ENCODE data around the gene CLEC7A.

The CLEC7A gene

DNA sequence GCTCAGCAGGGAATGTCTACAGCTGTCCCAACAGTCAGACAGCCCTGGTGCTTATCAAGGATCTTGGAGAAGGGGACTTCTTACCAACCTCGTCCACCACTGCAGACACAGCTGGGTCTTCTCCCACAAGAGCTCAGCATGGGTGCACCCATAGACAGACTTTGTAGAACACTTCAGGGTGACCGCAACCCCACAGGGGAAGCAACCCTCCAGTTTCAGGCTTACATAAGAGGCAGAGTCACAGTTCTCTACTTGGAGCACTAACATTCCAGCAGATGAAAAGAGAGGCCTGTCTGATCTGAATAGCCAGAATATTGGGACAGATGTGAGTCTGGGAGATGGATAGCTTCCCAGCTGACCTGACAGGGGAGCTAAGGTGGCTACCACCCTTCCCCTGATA, 27.7 kb downstream of the CLEC7A start:
- H3K27me3 ChIP-seq: no peaks in the 10 kb centered on the region
- peaks cover 11 to 16% of the 10 kb centered on the region in 2 experiments for H3K4me1 ChIP-seq (ENCODE audit: control insufficient read depth in 1 of 2, insufficient read depth in 1 of 2, low read depth in 1 of 2, low read length in 1 of 2)
- no peaks in the 10 kb centered on the region for H3K9me3 ChIP-seq
- H3K36me3 ChIP-seq: no peaks in the 10 kb centered on the region
- TF ChIP-seq, protein P1, sequence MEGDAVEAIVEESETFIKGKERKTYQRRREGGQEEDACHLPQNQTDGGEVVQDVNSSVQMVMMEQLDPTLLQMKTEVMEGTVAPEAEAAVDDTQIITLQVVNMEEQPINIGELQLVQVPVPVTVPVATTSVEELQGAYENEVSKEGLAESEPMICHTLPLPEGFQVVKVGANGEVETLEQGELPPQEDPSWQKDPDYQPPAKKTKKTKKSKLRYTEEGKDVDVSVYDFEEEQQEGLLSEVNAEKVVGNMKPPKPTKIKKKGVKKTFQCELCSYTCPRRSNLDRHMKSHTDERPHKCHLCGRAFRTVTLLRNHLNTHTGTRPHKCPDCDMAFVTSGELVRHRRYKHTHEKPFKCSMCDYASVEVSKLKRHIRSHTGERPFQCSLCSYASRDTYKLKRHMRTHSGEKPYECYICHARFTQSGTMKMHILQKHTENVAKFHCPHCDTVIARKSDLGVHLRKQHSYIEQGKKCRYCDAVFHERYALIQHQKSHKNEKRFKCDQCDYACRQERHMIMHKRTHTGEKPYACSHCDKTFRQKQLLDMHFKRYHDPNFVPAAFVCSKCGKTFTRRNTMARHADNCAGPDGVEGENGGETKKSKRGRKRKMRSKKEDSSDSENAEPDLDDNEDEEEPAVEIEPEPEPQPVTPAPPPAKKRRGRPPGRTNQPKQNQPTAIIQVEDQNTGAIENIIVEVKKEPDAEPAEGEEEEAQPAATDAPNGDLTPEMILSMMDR (IDR thresholded peaks at IDR 0.05): no peak
- H3K27ac ChIP-seq: peak overlapping the region; percentile 68
- no peak overlapping the region for H3K4me3 ChIP-seq (ENCODE audit: low read depth in 1 of 2, low read length in 1 of 2)

DNA sequence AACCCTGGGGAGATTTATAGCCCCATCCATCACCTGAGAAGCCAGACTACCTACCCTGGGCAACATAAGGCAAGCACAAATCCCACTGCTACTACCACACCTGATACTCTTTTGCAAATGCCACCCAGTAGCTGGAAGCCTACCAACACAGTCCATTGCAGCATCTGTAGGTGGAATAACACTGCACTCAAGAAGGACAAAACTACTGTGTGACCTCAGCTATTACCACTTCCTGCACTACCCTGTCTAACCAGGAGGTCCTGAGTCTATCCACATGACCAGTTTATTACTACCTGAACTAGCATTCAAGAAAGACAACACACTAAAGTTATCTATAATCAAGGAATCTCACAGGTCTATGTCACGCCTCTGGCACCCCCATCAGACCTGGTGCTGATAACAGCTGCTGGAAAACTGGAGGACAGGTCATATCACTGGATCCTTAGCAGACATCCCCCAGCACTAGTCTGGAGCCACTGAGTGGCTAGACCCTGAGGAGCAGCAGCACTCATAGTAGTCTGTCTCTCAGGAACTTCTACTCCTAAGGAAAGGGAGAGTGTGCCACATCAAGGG, 28.3 kb downstream of the CLEC7A start:
- no peaks in the 10 kb centered on the region for H3K27me3 ChIP-seq
- H3K4me3 ChIP-seq (ENCODE audit: low read depth in 1 of 2, low read length in 1 of 2): no peak overlapping the region
- peaks cover 12 to 18% of the 10 kb centered on the region in 2 experiments for H3K4me1 ChIP-seq (ENCODE audit: control insufficient read depth in 1 of 2, insufficient read depth in 1 of 2, low read depth in 1 of 2, low read length in 1 of 2)
- H3K9me3 ChIP-seq: no peaks in the 10 kb centered on the region
- no peaks in the 10 kb centered on the region for H3K36me3 ChIP-seq
- TF ChIP-seq, protein P1 (IDR thresholded peaks at IDR 0.05): no peak
- H3K27ac ChIP-seq: peak overlapping the region; percentile 68

DNA sequence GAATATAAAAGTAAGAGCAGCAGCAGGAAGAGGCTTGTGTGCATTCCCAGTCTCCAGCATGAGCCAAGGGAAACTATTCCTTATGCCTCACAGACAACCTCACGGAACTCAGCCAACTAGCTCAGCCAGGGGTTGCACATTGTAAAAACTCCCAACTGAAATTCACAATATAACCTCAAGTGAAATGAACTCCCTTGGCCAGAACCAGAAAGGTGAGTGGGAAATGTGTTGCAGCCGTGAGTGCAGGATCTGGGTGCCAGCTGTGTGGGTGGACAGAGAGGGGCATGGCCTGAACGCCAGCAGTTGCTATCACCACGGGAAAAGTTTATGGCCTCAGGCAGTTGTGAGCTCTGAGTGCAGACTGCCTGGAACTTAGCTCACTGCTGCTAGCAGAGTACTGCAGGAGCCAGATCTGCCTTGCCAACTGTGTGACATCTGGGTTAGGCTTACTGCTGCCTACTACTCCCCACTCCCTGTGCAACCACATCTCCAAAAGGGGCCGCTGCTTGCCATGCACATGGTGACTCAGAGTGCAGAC, 28.9 kb downstream of the CLEC7A start:
- H3K4me3 ChIP-seq (ENCODE audit: low read depth in 1 of 2, low read length in 1 of 2): no peak overlapping the region
- no peaks in the 10 kb centered on the region for H3K27me3 ChIP-seq
- H3K36me3 ChIP-seq: no peaks in the 10 kb centered on the region
- TF ChIP-seq, protein P1 (IDR thresholded peaks at IDR 0.05): no peak
- no peaks in the 10 kb centered on the region for H3K9me3 ChIP-seq
- H3K27ac ChIP-seq: peak overlapping the region; percentile 68
- peaks cover 12 to 18% of the 10 kb centered on the region in 2 experiments for H3K4me1 ChIP-seq (ENCODE audit: control insufficient read depth in 1 of 2, insufficient read depth in 1 of 2, low read depth in 1 of 2, low read length in 1 of 2)

DNA sequence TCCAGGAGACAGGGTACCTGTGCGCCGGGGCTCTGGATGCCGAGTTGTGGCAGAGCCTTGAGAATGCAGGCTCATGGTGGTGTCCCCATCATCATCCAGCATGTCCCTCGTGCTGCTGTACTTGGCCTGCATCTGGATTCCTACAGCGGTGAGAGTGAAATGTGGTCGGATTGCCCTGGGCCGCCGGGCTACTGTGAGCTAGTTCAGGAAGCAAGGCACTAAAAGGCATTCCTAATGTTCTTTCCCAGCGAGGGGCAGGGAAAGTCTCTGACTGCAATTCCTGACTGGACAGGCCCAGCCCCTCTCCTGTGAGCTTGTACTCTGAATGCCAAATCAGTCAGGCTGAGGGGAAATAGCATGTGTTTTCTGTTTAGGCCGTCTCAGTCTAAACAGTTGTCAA, 31.2 kb downstream of the CLEC7A start, which contains the start of gene CLEC1A:
TSS of gene CLEC1A (minus strand) at position 195 of the 400 bp plus-strand sequence. CDS start at position 132, 63 bp downstream.
- no peaks in the 10 kb centered on the region for H3K27me3 ChIP-seq
- TF ChIP-seq, protein P1 (IDR thresholded peaks at IDR 0.05): no peak
- H3K4me1 ChIP-seq (ENCODE audit: control insufficient read depth in 1 of 2, insufficient read depth in 1 of 2, low read depth in 1 of 2, low read length in 1 of 2): peaks cover 25 to 34% of the 10 kb centered on the region in 2 experiments
- no peaks in the 10 kb centered on the region for H3K9me3 ChIP-seq
- no peak within 1 kb of the TSS for H3K4me3 ChIP-seq (ENCODE audit: low read depth in 1 of 2, low read length in 1 of 2)
- H3K36me3 ChIP-seq: no peaks in the 10 kb centered on the region
- H3K27ac ChIP-seq: no peak within 1 kb of the TSS

DNA sequence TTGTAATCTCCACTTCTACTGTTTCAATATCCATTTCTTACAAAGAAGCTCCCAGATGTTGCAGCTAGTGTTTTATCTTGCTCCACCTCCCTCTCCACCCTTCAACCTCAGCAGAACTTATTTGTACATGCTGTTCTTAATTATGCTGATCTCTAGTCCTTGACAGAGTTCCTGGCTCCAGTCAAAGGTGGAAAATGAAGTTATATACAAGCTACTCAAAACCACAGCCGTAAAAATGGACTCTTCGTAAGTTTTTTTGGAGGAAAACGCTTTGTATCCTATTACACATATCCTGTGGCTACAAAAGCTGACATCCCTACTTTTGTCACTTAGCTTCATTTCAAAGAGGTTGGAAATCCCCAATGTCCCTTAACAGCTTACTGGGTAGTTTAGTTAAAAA, 32.5 kb downstream of the CLEC7A start:
- Histone ChIP-seq H3K27ac (no peak overlapping the region), H3K9me3 (no peaks in the 10 kb centered on the region), H3K36me3 (no peaks in the 10 kb centered on the region), H3K4me3 (ENCODE audit: low read depth in 1 of 2, low read length in 1 of 2) (no peak overlapping the region), H3K27me3 (no peaks in the 10 kb centered on the region), H3K4me1 (ENCODE audit: control insufficient read depth in 1 of 2, insufficient read depth in 1 of 2, low read depth in 1 of 2, low read length in 1 of 2) (peaks cover 28 to 31% of the 10 kb centered on the region in 2 experiments)
- TF ChIP-seq, protein P1 (IDR thresholded peaks at IDR 0.05): no peak
